Neural crest cell (in vitro differentiated cells): ENCODE data around the gene DSE. TPM values are rescaled to one million over a fixed set of nuclear protein-coding genes. Genes with fewer than 3 reads are reported as not detected.

Experiments used
- DNase-seq: peaks from one replicate; pipeline ENCODE4 v3.0.0; 2021; ENCODE audit warnings: low read depth, mixed read lengths, low spot score
- H3K27ac Mint-ChIP-seq: one replicate; pipeline ENCODE4 v1.8.0; 2021; ENCODE audit warnings: mild to moderate bottlenecking, mixed read lengths; ENCODE audit not compliant: unreplicated experiment
- H3K27me3 Mint-ChIP-seq: 2 replicates; pipeline ENCODE4 v1.8.0; 2021; ENCODE audit warnings: low read depth, mild to moderate bottlenecking, mixed read lengths
- H3K36me3 Mint-ChIP-seq: 2 replicates; pipeline ENCODE4 v1.8.0; 2021; ENCODE audit warnings: low read depth, mild to moderate bottlenecking, mixed read lengths
- H3K4me1 Mint-ChIP-seq: 2 replicates; pipeline ENCODE4 v1.8.0; 2021; ENCODE audit warnings: mixed read lengths
- H3K4me3 Mint-ChIP-seq: one replicate; pipeline ENCODE4 v1.8.0; 2021; ENCODE audit warnings: mild to moderate bottlenecking, mixed read lengths
- H3K9me3 Mint-ChIP-seq: 2 replicates; pipeline ENCODE4 v1.8.0; 2021; ENCODE audit warnings: mixed read lengths
- total RNA-seq: library from RNA; stranded (reverse); gene quantifications from 2 replicates; pipeline ENCODE4 v1.2.1, GENCODE V29; 2021
- TF ChIP-seq, protein P1 (sequence below): fragments of 200-600 bp; sonication (generic); conservative IDR thresholded peaks from 2 replicates; pipeline ENCODE4 v1.5.0; 2021; ENCODE audit warnings: antibody characterized with exemption, mild to moderate bottlenecking

DSE gene
- total RNA-seq, 1 donor from 2014 or later = 21.0 TPM

DNA sequence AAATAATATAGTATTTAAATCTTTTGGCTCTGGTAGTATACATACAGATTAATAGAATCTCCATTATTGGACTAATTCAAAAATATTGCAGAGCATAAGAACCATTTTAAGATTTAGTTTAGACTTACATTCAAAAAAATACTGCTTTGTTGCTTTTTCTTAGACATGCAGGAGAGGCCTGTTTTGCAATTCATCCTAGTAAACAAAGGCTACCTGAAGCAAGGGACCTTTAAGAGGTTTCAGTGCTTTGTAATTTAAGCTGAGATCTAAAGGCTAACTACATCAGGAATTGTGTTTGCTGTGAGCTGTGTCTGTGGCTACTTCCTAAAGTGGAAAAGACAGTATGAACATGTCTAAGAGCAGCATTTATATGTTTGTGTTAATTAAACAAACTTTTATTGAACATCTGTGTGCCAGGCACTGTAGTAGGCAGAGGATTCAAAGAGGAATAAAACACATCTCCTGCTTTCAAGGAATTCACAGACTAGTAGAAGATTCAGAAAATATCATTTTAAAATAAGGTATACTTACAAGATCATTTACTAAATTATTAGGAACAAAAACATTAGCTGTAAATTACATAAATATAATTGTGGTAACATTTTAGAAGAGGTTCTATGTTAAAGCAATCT, 61.3 kb downstream of the DSE start:
- no peak for DNase-seq
- no peak overlapping the region for H3K27ac Mint-ChIP-seq
- H3K4me1 Mint-ChIP-seq = peaks cover 5% of the 10 kb centered on the region

DNA sequence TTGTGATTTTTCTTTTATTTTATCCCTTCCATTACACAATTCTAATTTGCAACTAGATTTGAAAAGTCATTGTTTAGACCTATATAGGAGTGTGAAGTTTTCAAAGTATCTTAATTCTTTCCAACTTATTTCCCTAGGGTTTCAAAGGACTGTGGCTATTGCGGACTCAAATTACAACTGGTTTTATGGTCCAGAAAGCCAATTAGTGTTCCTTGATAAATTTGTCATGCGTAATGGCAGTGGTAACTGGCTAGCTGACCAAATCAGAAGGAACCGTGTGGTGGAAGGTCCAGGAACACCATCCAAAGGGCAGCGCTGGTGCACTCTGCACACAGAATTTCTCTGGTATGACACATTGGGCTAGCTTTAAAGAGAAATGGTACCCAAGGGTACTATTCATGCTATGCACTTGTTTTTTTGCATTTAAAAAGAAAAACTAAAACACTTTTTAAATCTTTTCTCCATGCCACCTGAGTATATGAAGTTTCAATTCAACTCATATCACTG, 62.5 kb downstream of the DSE start:
- DNase-seq = no peak
- peaks cover 22% of the 10 kb centered on the region for H3K36me3 Mint-ChIP-seq
- peaks cover 6% of the 10 kb centered on the region for H3K4me1 Mint-ChIP-seq
- no peaks in the 10 kb centered on the region for H3K9me3 Mint-ChIP-seq
- no peaks in the 10 kb centered on the region for H3K27me3 Mint-ChIP-seq
- no peak overlapping the region for H3K4me3 Mint-ChIP-seq
- TF ChIP-seq, protein P1, sequence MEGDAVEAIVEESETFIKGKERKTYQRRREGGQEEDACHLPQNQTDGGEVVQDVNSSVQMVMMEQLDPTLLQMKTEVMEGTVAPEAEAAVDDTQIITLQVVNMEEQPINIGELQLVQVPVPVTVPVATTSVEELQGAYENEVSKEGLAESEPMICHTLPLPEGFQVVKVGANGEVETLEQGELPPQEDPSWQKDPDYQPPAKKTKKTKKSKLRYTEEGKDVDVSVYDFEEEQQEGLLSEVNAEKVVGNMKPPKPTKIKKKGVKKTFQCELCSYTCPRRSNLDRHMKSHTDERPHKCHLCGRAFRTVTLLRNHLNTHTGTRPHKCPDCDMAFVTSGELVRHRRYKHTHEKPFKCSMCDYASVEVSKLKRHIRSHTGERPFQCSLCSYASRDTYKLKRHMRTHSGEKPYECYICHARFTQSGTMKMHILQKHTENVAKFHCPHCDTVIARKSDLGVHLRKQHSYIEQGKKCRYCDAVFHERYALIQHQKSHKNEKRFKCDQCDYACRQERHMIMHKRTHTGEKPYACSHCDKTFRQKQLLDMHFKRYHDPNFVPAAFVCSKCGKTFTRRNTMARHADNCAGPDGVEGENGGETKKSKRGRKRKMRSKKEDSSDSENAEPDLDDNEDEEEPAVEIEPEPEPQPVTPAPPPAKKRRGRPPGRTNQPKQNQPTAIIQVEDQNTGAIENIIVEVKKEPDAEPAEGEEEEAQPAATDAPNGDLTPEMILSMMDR = no peak
- H3K27ac Mint-ChIP-seq = no peak overlapping the region

More for the DNA sequence above, 61.3 kb downstream of the DSE start:
- TF ChIP-seq, protein P1 = no peak
- Mint-ChIP-seq H3K36me3 (peaks cover 22% of the 10 kb centered on the region), H3K4me3 (no peak overlapping the region), H3K27me3 (no peaks in the 10 kb centered on the region), H3K9me3 (no peaks in the 10 kb centered on the region)

GRCh38 chr6:116434056-116434725, 63.4 kb downstream of the DSE start:
- TF ChIP-seq, protein P1 = no peak
- Mint-ChIP-seq H3K27ac (no peak overlapping the region), H3K27me3 (no peaks in the 10 kb centered on the region), H3K36me3 (peaks cover 17% of the 10 kb centered on the region), H3K9me3 (no peaks in the 10 kb centered on the region), H3K4me3 (no peak overlapping the region), H3K4me1 (peaks cover 13% of the 10 kb centered on the region)
- DNase-seq = no peak

GRCh38 chr6:116436586-116436985, 65.8 kb downstream of the DSE start:
- Mint-ChIP-seq H3K36me3 (peaks cover 8% of the 10 kb centered on the region), H3K27ac (no peak overlapping the region), H3K4me1 (peaks cover 24% of the 10 kb centered on the region), H3K9me3 (no peaks in the 10 kb centered on the region), H3K4me3 (no peak overlapping the region), H3K27me3 (no peaks in the 10 kb centered on the region)
- TF ChIP-seq, protein P1 = no peak
- no peak for DNase-seq

GRCh38 chr6:116437656-116438055, 66.9 kb downstream of the DSE start:
- H3K27me3 Mint-ChIP-seq = no peaks in the 10 kb centered on the region
- no peak for DNase-seq
- H3K4me1 Mint-ChIP-seq = peaks cover 33% of the 10 kb centered on the region
- H3K36me3 Mint-ChIP-seq = peaks cover 8% of the 10 kb centered on the region
- TF ChIP-seq, protein P1 = no peak
- H3K9me3 Mint-ChIP-seq = no peaks in the 10 kb centered on the region
- no peak overlapping the region for H3K27ac Mint-ChIP-seq
- H3K4me3 Mint-ChIP-seq = no peak overlapping the region
